ENCODE data around the gene ARL5C. TPM values are rescaled to one million over a fixed set of nuclear protein-coding genes. Genes with fewer than 3 reads are reported as not detected.

The ARL5C gene
- total RNA-seq, 2 experiments from 2014 or later: not detected

- TF ChIP-seq CTCF (IDR thresholded peaks at IDR 0.05): no peak
- POLR2A ChIA-PET: interaction anchor here (0.8 to 2.5 kb wide), 5 partner anchors 7 to 72 kb away, joined by 3 to 11 read pairs (median 3); partner anchors contain the start of genes ARL5C and RPL19
- CTCF ChIA-PET: interaction anchor here (1.2 to 5.4 kb wide), 10 partner anchors 9 to 189 kb away, joined by 3 to 151 read pairs (median 19); partner anchors contain the start of genes ARL5C, CACNB1, PLXDC1 and RPL19
- H3K27me3 Mint-ChIP-seq: peaks cover 6% of the 10 kb centered on the region
- no peak overlapping the region for H3K4me3 Mint-ChIP-seq
- H3K9me3 Mint-ChIP-seq: peaks cover 3% of the 10 kb centered on the region
- peaks cover 12% of the 10 kb centered on the region for H3K4me1 Mint-ChIP-seq (ENCODE audit: low read depth)
- intact Hi-C loops (cut with micrococcal nuclease): no loop called here
- no peak for ATAC-seq
- H3K36me3 Mint-ChIP-seq (ENCODE audit: low read depth): peaks cover 10% of the 10 kb centered on the region
- no peak for DNase-seq
- H3K27ac Mint-ChIP-seq: no peak overlapping the region
Observed at GRCh38 chr17:39173080-39173479, 7.1 kb upstream of the ARL5C start.

- intact Hi-C loops (cut with micrococcal nuclease): no loop called here
- CTCF ChIA-PET: interaction anchor here (0.8 to 5.4 kb wide), 7 partner anchors 7 to 190 kb away, joined by 3 to 151 read pairs (median 6); partner anchors contain the start of gene ARL5C
- Mint-ChIP-seq H3K36me3 (ENCODE audit: low read depth) (peaks cover 8% of the 10 kb centered on the region), H3K9me3 (peaks cover 3% of the 10 kb centered on the region), H3K27ac (no peak overlapping the region), H3K27me3 (peaks cover 6% of the 10 kb centered on the region), H3K4me1 (ENCODE audit: low read depth) (peaks cover 22% of the 10 kb centered on the region), H3K4me3 (no peak overlapping the region)
- no peak for TF ChIP-seq CTCF (IDR thresholded peaks at IDR 0.05)
- ATAC-seq (no peak), DNase-seq (no peak)
- POLR2A ChIA-PET: interaction anchor here (2.3 kb wide), 1 partner anchor 28 kb away, joined by 10 read pairs; the partner anchor contains the start of gene RPL19
Observed at GRCh38 chr17:39171933-39172332, 6.0 kb upstream of the ARL5C start.

- no peak overlapping the region for H3K27ac Mint-ChIP-seq
- DNase-seq (no peak), ATAC-seq (no peak)
- ChIA-PET CTCF (interaction anchor here (1.2 to 8.1 kb wide), 4 partner anchors 17 to 187 kb away, joined by 5 to 99 read pairs (median 8); partner anchors contain the start of gene PLXDC1), POLR2A (interaction anchor here (0.7 kb wide), 2 partner anchors 18 to 156 kb away, joined by 3 read pairs; no protein-coding TSS in a partner anchor)
- H3K9me3 Mint-ChIP-seq: peaks cover 3% of the 10 kb centered on the region
- peaks cover 6% of the 10 kb centered on the region for H3K36me3 Mint-ChIP-seq (ENCODE audit: low read depth)
- H3K27me3 Mint-ChIP-seq: peaks cover 12% of the 10 kb centered on the region
- H3K4me1 Mint-ChIP-seq (ENCODE audit: low read depth): peaks cover 22% of the 10 kb centered on the region
- TF ChIP-seq CTCF (IDR thresholded peaks at IDR 0.05): no peak
- intact Hi-C loops (cut with micrococcal nuclease): no loop called here
- H3K4me3 Mint-ChIP-seq: no peak overlapping the region
Observed at GRCh38 chr17:39170558-39170957, 4.6 kb upstream of the ARL5C start.

GRCh38 chr17:39170109-39170508 is 4.1 kb upstream of the ARL5C start:
- peaks cover 21% of the 10 kb centered on the region for H3K4me1 Mint-ChIP-seq (ENCODE audit: low read depth)
- no peak for ATAC-seq

More at GRCh38 chr17:39170109-39170508, 4.1 kb upstream of the ARL5C start:
- no peak for DNase-seq
- Mint-ChIP-seq H3K36me3 (ENCODE audit: low read depth) (peaks cover 2% of the 10 kb centered on the region), H3K4me3 (no peak overlapping the region), H3K9me3 (peaks cover 3% of the 10 kb centered on the region), H3K27ac (no peak overlapping the region), H3K27me3 (peaks cover 12% of the 10 kb centered on the region)
- POLR2A ChIA-PET: interaction anchor here (0.7 kb wide), 2 partner anchors 17 to 156 kb away, joined by 3 read pairs; no protein-coding TSS in a partner anchor
- intact Hi-C loops (cut with micrococcal nuclease): no loop called here
- TF ChIP-seq CTCF (IDR thresholded peaks at IDR 0.05): no peak
- CTCF ChIA-PET: interaction anchor here (1.2 to 8.1 kb wide), 3 partner anchors 16 to 187 kb away, joined by 4 to 99 read pairs (median 9); partner anchors contain the start of gene PLXDC1
